Hepatocyte (in vitro differentiated cells): Measurements from ENCODE around the gene AAR2.

Source experiments
- CTCF ChIP-seq: fragments of 200-600 bp; sonication (generic); IDR thresholded peaks from 2 replicates; pipeline ENCODE4 v1.5.1; 2016; ENCODE audit warnings: antibody characterized with exemption, mild to moderate bottlenecking; ENCODE audit not compliant: poor library complexity
- EZH2 ChIP-seq: fragments of 200-600 bp; sonication (generic); IDR thresholded peaks from 2 replicates; pipeline ENCODE4 v1.6.1; 2016; ENCODE audit warnings: antibody characterized with exemption, mild to moderate bottlenecking, borderline replicate concordance
- EZH2phosphoT487 ChIP-seq: fragments of 200-600 bp; sonication (generic); IDR thresholded peaks from one replicate; pipeline ENCODE4 v1.6.1; 2018; ENCODE audit warnings: antibody characterized with exemption, mild to moderate bottlenecking, low read depth, moderate library complexity; ENCODE audit not compliant: unreplicated experiment, severe bottlenecking

DNA sequence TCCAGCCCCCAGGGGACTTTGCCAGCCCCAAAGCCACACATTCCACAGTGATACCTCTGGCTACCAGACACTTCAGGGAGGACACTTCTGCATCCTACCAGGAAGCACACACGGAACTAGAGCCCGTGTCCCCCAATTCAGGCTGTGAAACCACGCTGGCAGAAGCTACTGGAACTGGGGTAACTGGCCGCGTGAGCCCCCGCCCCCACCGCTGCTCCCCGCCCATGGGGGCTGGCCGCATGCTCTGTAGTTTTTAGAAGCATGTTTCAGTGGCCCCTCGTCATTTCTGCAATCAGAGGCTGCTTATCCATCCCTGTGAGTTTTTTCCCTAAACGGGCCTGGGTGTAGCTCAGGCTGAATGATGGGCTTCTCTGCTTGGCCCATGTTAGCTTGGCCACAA, 28.7 kb upstream of the AAR2 start:
- TF ChIP-seq CTCF (no peak), EZH2 (no peak), EZH2phosphoT487 (no peak)
